GM19455 (cell line): ENCODE data around the gene GLCE.
"Not testable (repeated sequence)": the region's sequence is repeated elsewhere in the genome, so short reads cannot be mapped to it uniquely, and the experiment has no call there.

Experiments used
- ATAC-seq: cut with Tn5 transposase; IDR thresholded peaks from one replicate; pipeline ENCODE4 v1.9.1; 2021; ENCODE audit not compliant: unreplicated experiment

Gene GLCE

DNA sequence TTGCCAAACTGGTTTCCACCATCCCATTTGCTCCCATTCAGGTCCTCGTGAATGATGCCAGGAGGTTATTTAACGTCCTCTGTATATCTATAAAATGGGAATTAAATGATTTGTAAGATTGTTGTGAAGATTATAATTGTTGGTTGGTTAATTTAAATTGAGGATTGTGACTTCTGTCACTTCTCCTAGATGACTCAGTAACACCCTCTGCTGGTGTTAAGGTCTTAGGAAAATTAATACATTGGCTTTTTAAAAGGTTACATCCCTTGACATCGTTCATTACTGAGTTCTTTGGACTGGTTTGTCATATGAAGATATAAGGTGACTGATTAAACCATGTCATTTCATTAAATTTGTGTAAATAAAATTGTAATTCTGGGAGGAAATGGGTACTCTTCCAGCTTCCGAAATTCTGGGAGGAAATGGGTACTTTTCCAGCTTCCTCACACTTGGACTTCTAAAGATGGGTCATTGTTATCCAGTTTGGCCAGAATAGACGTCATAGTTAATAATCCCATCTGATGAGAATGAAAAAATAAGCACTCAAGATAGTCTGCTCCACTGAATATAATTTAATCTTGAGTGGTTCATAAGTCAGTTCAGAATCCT lies 105.0 kb downstream of the GLCE start:
- no peak for ATAC-seq

DNA sequence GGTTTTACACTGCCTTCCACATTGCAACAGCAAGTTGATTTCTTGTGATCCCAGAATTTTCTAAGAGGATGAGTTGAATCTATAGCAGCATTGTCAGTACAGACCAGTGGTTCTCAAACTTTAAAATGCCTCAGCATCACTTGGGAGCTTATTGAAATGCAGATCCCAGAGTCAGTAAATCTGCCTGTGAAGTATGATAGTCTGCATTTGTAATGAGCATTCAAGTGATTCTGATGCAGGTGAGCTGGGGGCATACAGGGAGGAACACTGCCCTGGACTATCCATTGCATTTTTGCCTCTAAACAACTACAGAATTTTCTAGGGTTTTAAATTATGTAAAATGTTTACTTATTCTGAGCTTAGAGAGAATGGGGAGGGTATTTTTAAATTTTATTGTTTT lies 110.8 kb downstream of the GLCE start:
- ATAC-seq = no peak

DNA sequence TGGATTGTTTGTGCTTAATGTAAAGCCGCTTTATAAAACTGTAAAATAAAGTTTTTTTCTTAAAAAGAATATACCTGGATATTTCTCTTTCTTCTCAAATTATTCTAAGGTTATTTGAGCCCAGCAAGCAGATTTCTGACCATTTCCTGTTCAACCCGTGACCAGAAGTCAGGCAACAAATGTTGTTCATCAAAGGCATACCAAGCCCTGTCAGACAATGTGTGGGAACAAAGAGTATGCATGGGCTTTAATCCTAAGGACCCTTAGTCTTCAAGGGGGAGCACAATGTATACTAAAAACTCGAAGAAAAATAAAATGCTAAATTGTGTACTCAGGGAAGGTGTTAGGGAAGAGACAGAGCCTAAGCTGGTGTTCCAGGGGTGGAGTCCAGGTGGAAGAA lies 111.7 kb downstream of the GLCE start:
- no peak for ATAC-seq

DNA sequence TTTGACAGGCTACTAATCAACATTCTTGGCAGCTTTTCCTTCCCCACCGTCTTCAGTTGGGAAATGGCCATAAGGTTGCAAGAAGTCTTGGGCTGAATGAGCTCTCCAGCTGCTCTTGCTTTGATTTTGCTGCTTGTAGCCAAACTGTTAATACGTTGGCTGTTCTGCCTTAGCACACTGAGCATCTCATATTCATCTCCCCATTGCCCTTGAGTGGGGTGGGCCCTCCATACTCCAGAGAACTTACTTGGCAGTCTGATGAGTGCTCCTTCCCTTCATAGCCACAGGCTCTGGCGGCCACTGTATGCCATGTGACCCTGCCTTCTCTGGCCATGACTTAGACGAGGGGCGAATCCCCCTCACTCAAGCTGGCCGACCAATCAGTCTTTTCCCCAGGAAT lies 112.5 kb downstream of the GLCE start:
- no peak for ATAC-seq

DNA sequence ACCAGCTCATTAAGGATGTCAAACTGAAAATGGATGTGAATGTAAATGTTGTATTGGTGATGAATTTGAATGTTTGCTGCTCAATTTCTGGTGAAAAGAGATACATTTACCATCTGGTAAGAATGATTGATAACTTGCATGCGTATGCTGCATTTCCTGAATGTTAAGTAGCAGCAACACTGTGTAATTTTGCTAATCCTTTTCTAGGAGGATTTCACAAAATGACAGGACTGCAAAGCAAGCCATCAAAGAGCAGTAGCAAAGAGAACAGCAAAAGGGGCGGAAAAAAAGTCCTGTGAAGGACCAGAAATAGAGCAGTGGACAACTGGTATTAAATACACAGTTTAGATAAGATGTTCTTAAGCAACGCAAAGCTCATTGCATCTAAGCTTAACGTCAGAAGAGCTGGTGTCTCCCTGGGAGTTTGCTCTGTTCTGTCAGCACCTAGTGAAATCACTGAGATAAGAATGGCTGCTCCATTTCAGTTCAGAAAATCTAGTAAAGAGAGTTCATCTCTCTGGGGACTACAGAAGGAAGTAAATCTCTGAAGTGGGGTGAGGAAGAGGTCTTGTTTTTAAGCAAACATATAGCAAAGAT lies 114.7 kb downstream of the GLCE start:
- ATAC-seq = no peak

DNA sequence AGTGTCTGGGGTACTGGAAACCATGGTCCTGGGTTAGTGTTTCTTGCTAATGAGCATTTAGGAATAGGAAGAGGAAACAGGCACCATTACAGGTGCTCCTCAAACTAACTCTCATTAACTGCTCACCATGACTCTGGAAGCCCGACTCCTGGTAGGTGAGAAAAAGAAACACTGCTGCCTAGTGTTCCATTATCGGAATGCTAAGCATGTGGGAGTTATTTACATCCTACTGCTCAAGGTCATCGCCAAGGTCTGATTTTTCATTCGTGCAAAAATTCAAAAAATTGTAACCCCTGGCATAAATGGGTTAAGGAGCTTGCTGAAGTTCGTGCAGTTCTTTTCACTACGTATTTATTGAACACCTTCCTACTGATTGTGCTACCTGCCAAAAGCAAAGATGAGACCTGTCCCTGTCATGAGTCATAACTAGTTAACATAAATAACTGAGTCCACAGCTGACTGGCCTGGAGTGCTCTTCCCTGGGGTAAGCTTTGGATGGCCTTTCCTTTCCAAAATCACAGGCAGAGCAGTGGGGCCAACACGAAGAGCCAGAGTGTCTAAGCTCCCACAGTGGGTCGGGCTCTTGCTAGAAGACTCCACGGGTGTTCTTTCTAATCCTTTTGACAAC lies 115.6 kb downstream of the GLCE start:
- ATAC-seq = no peak

DNA sequence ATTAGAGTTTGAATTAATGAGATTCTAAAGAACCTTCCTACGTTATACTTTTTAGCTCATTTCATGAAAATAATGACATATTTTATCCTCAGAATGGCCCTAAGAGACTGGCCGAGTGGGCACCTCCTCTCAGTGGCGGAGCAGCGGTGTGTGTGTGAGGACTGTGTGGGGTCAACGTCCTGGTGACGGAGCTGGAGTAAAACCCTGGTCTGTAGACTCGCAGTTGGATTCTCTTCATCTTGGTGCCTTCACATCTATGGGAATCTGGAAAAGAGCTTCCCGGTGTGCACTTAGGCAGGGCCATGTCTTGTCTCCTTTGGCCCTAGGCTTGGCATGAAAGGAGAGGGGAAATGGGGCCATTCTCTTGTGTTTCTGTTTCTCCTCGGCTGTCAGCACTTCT lies 116.9 kb downstream of the GLCE start:
- ATAC-seq = no peak

DNA sequence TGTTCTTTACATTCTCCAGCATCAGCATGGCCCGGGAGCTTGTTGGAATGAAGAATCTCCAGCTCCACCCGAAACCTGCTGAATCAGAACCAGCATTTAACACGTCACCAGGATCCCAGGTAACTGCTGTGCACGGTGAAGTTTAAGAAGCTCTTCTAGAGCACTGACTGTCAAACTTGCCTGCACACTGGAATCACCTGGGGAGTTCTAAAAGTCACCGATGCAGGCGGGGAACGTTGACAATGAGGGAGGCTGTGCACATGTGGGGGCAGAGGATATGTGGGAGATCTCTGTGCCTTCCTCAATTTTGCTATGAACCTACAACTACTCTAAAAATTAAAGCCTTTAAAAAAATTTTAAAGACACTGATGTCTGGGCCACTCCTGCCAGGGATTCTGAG lies 119.2 kb downstream of the GLCE start:
- no peak for ATAC-seq

DNA sequence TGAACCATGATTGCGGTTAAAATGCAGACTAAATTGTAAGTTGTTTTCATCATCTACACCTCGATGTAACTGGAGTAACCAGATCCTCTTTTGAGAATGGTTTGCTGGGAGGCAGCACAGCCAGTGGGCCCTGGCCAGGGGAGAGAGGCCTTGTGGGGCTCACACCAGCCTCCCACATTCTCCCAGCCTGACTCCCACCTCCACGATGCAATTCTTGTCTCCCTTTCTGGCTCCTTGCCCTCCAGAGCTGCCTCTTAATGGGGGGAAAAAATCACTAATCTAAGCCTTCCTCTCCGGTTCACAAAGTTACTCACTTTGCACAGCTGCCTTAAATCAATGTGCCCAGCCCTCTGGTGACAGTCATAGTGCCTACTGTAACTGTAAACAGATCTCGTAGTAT lies 120.3 kb downstream of the GLCE start:
- ATAC-seq = no peak

DNA sequence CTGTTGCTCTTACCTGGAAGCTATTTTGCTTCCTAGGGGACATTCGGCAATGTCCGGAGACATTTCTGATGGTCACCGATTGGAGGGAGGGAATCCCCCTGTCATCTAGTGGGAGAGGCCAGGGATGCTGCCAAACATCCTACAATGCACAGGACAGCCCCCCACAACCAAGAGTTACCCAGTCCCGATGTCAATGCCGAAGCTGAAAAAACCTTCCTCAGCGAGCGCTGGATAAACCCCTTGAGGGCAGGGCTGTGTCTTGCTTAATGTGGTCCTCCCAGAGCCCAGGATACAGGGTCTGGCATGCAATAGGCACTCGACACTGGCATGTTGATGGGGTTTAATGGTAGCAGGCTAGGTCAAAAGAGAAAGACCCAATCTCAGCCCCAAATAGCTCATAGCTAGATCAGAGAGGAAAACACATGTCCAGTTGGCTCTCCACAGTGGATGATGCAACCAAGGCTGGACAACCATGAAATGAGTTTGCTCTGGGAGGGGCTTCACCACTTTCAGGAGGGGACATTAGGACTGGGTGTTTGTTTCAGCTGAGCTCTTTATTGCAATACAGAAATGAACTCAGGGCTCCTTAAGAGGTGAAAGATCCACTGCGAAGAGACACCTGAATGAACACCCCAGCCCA lies 121.8 kb downstream of the GLCE start:
- no peak for ATAC-seq

DNA sequence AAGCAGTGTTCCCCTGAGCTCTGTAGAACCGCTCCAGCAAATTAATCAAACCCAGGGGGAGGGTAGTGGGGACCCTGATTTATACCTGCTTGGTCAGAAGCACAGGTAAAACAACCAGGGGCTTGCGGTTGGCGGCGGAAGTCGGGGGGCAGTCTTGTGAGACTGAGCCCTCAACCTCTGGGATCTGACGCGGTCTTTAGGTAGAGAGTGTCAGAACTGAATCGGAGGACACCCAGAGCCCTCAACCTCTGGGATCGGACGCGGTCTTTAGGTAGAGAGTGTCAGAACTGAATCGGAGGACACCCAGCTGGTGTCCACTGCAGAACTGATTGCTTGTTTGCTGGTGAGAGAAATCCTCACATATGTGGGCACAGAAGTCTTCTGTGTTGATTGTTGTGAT lies 125.4 kb downstream of the GLCE start:
- ATAC-seq = no peak

DNA sequence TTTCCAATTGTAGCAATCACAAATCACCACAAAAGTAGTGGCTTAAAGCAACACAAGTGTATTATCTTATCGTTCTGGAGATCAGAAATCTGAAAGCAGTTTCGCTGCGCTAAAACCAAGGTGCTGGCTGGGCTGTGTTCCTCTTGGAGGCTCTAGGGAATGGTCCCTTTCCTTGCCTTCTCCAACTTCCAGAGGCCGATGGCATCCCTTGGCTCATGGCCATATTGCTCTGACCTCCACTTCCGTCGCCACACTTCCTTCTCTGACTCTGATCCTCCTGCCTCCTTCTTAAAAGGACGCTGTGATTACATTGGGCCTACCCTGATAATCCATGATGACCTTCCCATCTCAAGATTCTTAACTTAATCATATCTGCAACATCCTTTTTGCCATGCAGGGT lies 127.6 kb downstream of the GLCE start:
- ATAC-seq = no peak

DNA sequence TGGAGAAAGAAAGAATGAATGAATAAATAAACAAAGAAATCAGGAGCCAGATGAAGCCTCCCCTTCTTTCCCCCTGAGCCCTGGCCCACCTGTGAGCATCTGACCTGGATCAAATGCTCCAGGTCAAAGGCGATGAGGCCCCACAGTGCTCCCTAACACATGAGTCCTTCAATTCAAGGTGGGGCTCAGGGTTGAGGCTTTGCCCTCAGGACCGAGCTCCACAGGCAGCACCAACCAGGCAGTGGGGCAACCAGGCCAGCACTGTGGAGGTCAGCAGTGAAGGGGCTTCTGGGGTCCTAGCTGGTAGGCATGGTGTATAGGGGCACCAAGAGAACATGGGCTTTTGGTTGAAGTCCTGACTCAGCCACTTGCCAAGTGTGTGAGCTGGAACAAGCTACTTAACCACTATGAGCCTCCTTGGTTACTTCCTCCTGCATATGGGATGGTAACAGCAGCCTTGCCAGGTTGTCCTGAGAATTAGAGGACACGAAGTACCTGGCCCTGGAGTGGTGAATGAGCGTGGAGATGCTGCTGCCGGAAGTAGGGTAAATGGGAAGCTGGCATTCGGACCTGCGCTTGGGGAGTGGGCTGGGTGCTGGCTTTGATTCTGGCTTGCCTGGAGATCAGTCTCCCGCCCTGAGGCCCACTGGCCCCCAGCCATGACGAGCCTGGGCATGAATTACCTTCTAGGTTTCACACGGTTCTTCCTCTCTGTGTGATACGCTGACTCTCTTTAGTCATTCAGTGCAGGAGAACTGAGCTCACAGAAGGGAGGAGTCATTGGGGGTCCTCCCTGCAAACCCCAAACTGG lies 128.3 kb downstream of the GLCE start:
- no peak for ATAC-seq

DNA sequence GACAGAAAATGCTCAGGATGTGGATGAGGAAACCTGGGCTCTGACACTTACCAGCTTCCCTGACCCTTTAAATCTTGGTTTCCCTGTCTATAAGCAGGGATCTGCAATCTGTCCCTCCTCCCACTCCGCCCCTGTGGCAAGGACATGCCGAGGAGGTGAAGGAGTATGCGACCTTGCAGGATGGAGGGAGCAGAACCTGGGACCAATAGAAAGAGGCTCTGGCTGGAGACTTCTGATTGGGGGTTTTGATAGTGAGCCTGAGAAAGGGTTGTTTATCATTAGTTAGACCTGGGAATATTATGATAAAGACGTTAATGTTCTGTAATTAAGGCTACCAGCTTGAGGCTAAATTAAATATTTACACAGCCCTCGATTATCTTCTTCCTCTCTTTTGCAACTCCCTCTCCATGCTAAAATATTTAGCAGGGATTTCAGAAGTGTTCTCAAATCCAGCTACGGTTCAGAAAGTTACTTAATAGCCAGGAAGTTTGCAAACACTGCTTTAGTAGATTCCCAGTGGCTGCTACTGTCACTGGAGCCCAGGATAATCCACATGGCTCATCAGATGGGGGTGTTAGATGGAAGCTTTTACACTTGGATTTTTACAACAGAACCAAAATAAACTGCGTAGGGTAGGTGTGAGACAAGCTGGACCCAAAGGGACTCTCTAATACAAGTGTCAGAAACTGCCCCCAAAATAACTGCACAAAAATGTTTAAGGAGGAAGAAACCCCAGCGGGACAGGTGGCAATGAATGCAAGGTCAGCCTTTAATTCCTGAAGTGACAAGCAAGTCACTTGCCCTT lies 129.1 kb downstream of the GLCE start:
- no peak for ATAC-seq

DNA sequence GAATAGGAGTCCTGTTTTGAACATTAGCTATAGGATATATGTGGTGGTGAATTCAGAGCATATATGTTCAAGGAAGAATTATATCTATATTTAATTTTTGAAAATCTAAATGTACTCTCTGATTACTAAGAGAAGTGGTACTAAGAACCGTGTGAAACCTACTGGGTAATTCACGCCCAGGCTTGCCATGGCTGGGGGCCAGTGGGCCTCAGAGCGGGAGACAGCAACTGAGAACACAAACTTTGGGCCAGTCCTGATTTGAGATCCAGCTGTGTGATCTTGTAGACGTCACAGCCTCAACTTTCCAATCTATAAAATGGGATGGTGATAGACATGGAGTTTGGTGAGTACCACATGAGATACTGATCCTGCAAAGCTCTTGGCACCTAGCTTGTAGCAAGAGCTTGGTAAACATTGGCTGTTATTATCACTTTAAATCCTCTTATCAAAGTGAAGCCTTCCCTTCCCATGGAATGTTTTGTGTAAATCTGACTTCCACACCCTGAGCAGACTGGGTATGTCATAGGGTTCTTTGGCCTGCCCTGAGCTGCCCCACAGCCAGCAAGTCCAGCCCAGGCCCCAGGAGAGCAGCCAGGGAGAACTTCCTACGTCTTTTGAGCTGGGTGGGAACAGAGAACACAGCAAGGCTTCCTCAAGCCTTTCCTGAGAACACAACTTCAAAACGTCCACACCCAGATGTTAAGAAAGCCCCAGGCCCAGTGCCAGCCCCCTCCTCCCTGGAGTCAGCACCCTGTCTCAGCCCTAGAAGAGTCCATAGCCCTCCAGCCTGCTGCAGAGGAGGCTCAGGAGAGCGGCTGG lies 130.1 kb downstream of the GLCE start:
- ATAC-seq = no peak

DNA sequence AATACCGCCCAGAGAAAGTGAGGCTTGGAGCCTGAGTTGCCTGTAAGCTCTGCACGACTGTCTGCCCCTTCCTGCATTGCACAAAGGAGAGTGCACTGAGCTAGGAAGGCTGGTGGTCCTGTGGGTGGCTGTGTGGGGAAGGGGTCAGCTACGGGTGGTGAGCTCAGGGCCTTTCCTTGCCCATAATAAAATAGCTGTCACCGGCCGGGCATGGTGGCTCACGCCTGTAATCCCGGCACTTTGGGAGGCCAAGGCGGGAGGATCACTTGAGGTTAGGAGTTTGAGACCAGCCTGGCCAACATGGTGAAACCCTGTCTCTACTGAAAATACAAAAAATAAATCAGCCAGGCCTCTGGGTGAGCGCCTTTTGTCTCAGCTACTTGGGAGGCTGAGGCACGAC lies 131.2 kb downstream of the GLCE start:
- ATAC-seq = not testable (repeated sequence)

DNA sequence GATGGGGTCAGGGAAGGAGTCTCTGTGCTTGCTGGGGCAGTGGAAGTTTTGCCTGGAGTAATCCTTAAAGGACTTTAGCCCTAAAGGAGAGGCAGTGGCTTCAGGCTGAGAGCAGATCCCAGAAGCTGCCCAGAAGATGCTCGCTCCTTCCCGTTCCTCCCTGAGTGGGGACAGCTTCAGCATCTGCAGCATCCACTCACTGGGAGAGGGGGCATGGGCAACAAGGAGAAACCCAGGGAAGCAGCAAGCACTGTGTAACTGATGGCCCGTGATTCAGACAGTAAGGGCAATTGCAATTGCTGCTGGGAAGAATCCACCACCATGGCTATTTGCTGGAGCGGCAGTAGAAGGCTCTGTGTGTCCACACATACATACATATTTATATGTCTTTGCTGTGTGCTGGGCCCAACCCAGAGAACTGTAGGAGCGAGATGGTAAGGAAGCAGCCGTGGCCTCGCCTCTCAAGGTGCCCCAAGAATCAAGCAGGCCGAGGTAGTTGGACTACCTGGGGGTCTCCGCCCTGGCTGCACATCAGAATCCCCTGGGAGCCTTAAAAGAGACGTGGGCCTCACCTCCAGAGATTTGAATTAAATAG lies 132.5 kb downstream of the GLCE start:
- ATAC-seq = no peak

DNA sequence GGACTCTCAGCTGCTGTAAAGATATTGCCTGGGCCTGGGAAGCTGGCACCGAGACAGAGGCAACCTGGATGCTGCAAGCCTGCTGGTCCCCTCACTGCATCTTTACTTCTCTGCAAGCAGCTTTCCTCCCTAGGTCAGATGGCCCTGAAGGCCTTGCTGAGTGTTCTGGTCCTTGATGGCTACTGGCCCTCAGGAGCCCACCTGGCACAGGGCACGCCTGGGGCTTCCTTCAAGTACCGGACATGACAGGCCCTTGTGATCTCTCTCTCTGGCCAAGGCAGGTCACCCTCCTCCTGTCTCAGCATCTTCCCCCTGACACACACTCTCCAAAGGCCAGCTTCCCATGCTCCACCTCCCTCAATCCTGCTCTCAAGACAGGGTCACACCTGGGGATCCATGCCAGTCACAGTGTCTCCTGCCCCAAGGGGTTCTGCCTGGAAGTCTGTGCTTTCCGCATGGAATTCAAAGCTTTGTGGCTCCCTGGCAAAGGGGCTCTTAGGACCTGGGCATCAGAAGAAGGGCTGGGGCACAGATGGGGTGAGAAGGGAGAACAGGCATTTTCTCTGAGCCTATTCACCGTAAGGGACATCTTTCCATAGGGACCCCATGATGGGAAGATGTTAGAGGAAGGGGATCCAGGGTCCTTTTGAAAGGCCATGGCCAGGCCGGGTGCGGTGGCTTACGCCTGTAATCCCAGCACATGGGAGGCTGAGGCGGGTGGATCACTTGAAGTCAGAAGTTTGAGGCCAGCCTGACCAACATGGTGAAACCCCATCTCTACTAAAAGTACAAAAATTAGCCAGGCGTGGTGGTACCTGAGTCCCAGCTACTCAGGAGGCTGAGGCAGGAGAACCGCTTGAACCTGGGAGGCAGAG lies 133.5 kb downstream of the GLCE start:
- no peak for ATAC-seq

DNA sequence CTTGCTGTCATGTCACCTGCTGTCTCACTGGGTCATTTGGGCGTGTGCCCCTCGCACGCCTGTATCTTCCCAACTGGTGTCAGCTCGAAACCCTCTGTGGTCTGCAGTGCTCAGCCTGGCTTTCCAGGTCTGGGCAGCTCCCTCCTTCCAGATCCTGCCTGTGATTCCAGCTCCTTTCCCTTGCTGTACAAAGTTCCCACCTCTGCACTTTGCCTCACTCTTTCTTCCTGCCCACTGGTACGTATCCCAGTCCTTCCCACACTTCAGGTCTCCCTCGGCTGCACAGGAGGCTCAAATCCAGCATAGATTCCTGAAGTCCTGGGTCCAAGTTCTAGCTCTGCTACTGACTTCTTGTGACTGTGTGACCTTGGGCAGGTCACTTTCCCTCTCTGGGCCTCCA lies 136.2 kb downstream of the GLCE start:
- ATAC-seq = no peak
